Neural cell (in vitro differentiated cells): ENCODE data around the gene CRYZL1.

Experiments used
- EP300 ChIP-seq: fragments of 450-650 bp; conservative IDR thresholded peaks from 2 replicates; pipeline ENCODE4 v1.6.1; 2014; ENCODE audit warnings: antibody characterized with exemption, mild to moderate bottlenecking, moderate library complexity; ENCODE audit not compliant: poor library complexity, severe bottlenecking
- EZH2 ChIP-seq: fragments of 200-600, 300-800 bp; shearing (Covaris generic), sonication (generic); IDR thresholded peaks from 2 replicates; pipeline ENCODE4 v1.6.1; 2014; ENCODE audit warnings: antibody characterized with exemption, low read length, borderline replicate concordance, mild to moderate bottlenecking; ENCODE audit not compliant: insufficient read depth, poor library complexity, severe bottlenecking
- MXI1 ChIP-seq: fragments of 450-650 bp; conservative IDR thresholded peaks from 2 replicates; pipeline ENCODE4 v1.6.1; 2014; ENCODE audit warnings: antibody characterized with exemption, mild to moderate bottlenecking; ENCODE audit not compliant: poor library complexity, severe bottlenecking
- POLR2AphosphoS5 ChIP-seq: IDR thresholded peaks from 2 replicates; pipeline ENCODE4 v1.6.1; 2012
- RAD21 ChIP-seq: fragments of 450-650 bp; conservative IDR thresholded peaks from 2 replicates; pipeline ENCODE4 v1.6.1; 2014; ENCODE audit warnings: antibody characterized with exemption, mild to moderate bottlenecking, moderate library complexity
- REST ChIP-seq: IDR thresholded peaks from 2 replicates; pipeline ENCODE4 v1.6.1; 2012; ENCODE audit warnings: borderline replicate concordance
- TAF1 ChIP-seq: IDR thresholded peaks from 2 replicates; pipeline ENCODE4 v1.6.1; 2012; ENCODE audit warnings: low read depth
- TF ChIP-seq, protein P1 (sequence below): fragments of 450-650 bp; IDR thresholded peaks from 2 replicates; pipeline ENCODE4 v1.5.1; 2014; ENCODE audit warnings: antibody characterized with exemption, mild to moderate bottlenecking, moderate library complexity; ENCODE audit not compliant: poor library complexity, severe bottlenecking

- TF ChIP-seq EP300 (no peak), POLR2AphosphoS5 (no peak), EZH2 (no peak), REST (no peak), TAF1 (no peak), MXI1 (no peak), RAD21 (no peak)
- TF ChIP-seq, protein P1, sequence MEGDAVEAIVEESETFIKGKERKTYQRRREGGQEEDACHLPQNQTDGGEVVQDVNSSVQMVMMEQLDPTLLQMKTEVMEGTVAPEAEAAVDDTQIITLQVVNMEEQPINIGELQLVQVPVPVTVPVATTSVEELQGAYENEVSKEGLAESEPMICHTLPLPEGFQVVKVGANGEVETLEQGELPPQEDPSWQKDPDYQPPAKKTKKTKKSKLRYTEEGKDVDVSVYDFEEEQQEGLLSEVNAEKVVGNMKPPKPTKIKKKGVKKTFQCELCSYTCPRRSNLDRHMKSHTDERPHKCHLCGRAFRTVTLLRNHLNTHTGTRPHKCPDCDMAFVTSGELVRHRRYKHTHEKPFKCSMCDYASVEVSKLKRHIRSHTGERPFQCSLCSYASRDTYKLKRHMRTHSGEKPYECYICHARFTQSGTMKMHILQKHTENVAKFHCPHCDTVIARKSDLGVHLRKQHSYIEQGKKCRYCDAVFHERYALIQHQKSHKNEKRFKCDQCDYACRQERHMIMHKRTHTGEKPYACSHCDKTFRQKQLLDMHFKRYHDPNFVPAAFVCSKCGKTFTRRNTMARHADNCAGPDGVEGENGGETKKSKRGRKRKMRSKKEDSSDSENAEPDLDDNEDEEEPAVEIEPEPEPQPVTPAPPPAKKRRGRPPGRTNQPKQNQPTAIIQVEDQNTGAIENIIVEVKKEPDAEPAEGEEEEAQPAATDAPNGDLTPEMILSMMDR: no peak
Observed at GRCh38 chr21:33650230-33650629, 8.7 kb upstream of the CRYZL1 start.
